OCI-LY7 (cell line): Measurements from ENCODE around the gene ARID5A. TPM values are rescaled to one million over a fixed set of nuclear protein-coding genes. Genes with fewer than 3 reads are reported as not detected.

Experiments used
- BruUV-seq: library from RNA; stranded (reverse); fragments of 400-500 nt; replicated peaks from 2 replicates; lab custom pipeline; 2021; lab: Mats Ljungman, UMichigan
- CTCF ChIA-PET: fragments of 300-600 bp; sonication (Branson Sonifier 250); formaldehyde crosslinking; loops from one replicate; lab custom pipeline; 2022; ENCODE audit warnings: antibody characterized with exemption; ENCODE audit not compliant: unreplicated experiment; lab: Charles Lee
- POLR2A ChIA-PET: fragments of 300-600 bp; sonication (Branson Sonifier 250); formaldehyde crosslinking; loops from one replicate; lab custom pipeline; 2022; ENCODE audit warnings: antibody characterized with exemption; lab: Charles Lee
- DNase-seq: peaks from one replicate; pipeline ENCODE4 v3.0.0-alpha.2; 2015; ENCODE audit warnings: low spot score
- H2AFZ ChIP-seq: fragments of 200-600 bp; sonication (generic), shearing (Covaris generic); 2 replicates; pipeline ENCODE4 v1.6.1; 2014; ENCODE audit warnings: mild to moderate bottlenecking, antibody characterized with exemption, low read length, moderate library complexity
- H3K27ac ChIP-seq: fragments of 200-600 bp; sonication (generic); 2 replicates; pipeline ENCODE4 v1.5.1; 2014; ENCODE audit warnings: mixed run types, low read depth, mild to moderate bottlenecking, moderate library complexity, low read length, inconsistent platforms; ENCODE audit not compliant: poor library complexity, severe bottlenecking
- H3K36me3 ChIP-seq: fragments of 200-600 bp; sonication (generic); 2 replicates; pipeline ENCODE4 v1.6.1; 2014; ENCODE audit warnings: mild to moderate bottlenecking, antibody characterized with exemption, low read length, moderate library complexity, mixed read lengths; ENCODE audit not compliant: insufficient read depth
- H3K4me1 ChIP-seq: fragments of 200-600 bp; sonication (generic); 2 replicates; pipeline ENCODE4 v1.5.1; 2014; ENCODE audit warnings: mild to moderate bottlenecking, low read length; ENCODE audit not compliant: insufficient read depth, poor library complexity, severe bottlenecking
- H3K4me2 ChIP-seq: fragments of 200-600 bp; sonication (generic); 2 replicates; pipeline ENCODE4 v1.6.1; 2014; ENCODE audit warnings: mild to moderate bottlenecking, low read length
- H3K4me3 ChIP-seq: fragments of 200-600 bp; sonication (generic); 2 replicates; pipeline ENCODE4 v1.5.1; 2014; ENCODE audit warnings: mild to moderate bottlenecking, low read depth, low read length; ENCODE audit not compliant: poor library complexity, severe bottlenecking
- H3K79me2 ChIP-seq: fragments of 200-600 bp; sonication (generic); 2 replicates; pipeline ENCODE4 v1.6.1; 2016; ENCODE audit warnings: low read depth, mild to moderate bottlenecking, low read length, moderate library complexity, mixed read lengths; ENCODE audit not compliant: insufficient read depth
- H3K9me2 ChIP-seq: fragments of 200-600 bp; sonication (generic); 2 replicates; pipeline ENCODE4 v1.6.1; 2016; ENCODE audit warnings: mild to moderate bottlenecking, low read length, mixed read lengths; ENCODE audit not compliant: insufficient read depth
- H3K9me3 ChIP-seq: fragments of 200-600 bp; sonication (generic); 2 replicates; pipeline ENCODE4 v1.6.1; 2014; ENCODE audit warnings: mild to moderate bottlenecking, mixed run types, low read length, mixed read lengths
- H4K20me1 ChIP-seq: fragments of 200-600 bp; sonication (generic); 2 replicates; pipeline ENCODE4 v1.6.1; 2014; ENCODE audit warnings: mild to moderate bottlenecking, antibody characterized with exemption, low read length, moderate library complexity, mixed read lengths; ENCODE audit not compliant: insufficient read depth
- EZH2phosphoT487 ChIP-seq: fragments of 200-600 bp; sonication (generic); IDR thresholded peaks from 2 replicates; pipeline ENCODE4 v1.6.1; 2018; ENCODE audit warnings: low read depth, borderline replicate concordance, mild to moderate bottlenecking, mixed run types, antibody characterized with exemption, low read length, moderate library complexity, mixed read lengths
- intact Hi-C: fragments of 100-400 bp; cut with micrococcal nuclease; formaldehyde crosslinking; loops from one replicate; pipeline ENCODE4 v1.10.0; 2022; ENCODE audit not compliant: unreplicated experiment
- total RNA-seq, 2 experiments: library from RNA; depleted of rRNA in 1 of 2; stranded (reverse); fragments of >200 nt in 1 of 2; shearing (Covaris generic) in 1 of 2; gene quantifications; 2 replicates each; pipeline ENCODE4 v1.2.3, GENCODE V29; 2014 to 2022
- TF ChIP-seq, protein P1 (sequence below): fragments of 200-600 bp; sonication (generic); conservative IDR thresholded peaks from 2 replicates; pipeline ENCODE4 v1.5.1; 2014; ENCODE audit warnings: mild to moderate bottlenecking, antibody characterized with exemption, low read length, moderate library complexity, mixed read lengths

The ARID5A gene
- total RNA-seq, 2 experiments from 2014 or later: 4.4 to 6.0 TPM

DNA sequence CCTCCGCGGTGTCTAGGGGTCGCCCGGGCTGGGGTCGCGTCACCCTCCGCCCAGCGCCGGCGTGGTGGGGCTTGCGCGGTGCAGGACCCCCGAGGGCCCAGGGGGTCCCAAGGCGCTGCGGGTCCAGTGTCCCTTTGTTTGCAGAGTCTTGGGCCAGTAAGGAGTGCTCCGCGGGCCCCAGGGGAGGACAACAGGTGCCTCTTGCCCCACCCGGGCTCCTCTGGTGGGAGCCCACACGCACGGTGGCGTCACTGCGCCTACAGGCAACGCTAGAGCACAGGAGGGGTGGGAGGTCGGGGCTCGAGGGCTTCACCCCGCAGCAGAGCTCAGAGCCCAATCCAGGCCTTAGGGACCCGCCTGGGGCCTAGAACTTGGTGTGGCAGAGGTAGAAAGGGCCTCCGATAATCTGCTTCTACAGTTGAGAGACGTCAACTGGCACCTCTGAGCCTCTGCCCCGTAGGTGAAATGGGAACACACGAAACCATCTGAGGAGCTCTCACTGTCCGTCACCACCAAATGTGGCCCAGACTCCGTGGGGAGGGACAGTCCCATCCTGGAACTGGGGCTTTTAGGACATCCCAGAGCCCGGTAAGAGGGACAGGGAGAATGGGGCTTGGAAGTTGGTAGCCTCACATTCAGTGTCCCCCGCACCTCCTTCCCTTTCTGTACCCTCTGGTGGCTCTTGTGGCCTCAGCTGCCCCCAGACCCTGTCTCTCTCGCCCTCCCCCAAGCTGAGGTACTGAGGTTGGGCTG, 1.4 kb downstream of the ARID5A start:
- no TSS peak for BruUV-seq
- no peak for DNase-seq
- H3K9me3 ChIP-seq: no peaks in the 10 kb centered on the region
- intact Hi-C loops: loop anchor here (2.0 kb wide), 1 partner anchor 203 kb away; the partner anchor contains the start of gene LMAN2L
- H3K9me2 ChIP-seq: no peaks in the 10 kb centered on the region
- H4K20me1 ChIP-seq: peaks cover 6% of the 10 kb centered on the region; the same call in 1 of the 2 replicates
- no peak for TF ChIP-seq EZH2phosphoT487
- TF ChIP-seq, protein P1, sequence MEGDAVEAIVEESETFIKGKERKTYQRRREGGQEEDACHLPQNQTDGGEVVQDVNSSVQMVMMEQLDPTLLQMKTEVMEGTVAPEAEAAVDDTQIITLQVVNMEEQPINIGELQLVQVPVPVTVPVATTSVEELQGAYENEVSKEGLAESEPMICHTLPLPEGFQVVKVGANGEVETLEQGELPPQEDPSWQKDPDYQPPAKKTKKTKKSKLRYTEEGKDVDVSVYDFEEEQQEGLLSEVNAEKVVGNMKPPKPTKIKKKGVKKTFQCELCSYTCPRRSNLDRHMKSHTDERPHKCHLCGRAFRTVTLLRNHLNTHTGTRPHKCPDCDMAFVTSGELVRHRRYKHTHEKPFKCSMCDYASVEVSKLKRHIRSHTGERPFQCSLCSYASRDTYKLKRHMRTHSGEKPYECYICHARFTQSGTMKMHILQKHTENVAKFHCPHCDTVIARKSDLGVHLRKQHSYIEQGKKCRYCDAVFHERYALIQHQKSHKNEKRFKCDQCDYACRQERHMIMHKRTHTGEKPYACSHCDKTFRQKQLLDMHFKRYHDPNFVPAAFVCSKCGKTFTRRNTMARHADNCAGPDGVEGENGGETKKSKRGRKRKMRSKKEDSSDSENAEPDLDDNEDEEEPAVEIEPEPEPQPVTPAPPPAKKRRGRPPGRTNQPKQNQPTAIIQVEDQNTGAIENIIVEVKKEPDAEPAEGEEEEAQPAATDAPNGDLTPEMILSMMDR: no peak
- ChIA-PET CTCF (interaction anchor here (0.6 kb wide), 1 partner anchor 202 kb away, joined by 7 read pairs; the partner anchor contains the start of gene NCAPH), POLR2A (no interaction called here)
- peak overlapping the region; percentile 76 for H3K4me2 ChIP-seq
- peaks cover 13% of the 10 kb centered on the region for H3K4me1 ChIP-seq
- no peak overlapping the region for H3K27ac ChIP-seq
- H3K4me3 ChIP-seq: peak overlapping the region; percentile 76
- H3K36me3 ChIP-seq: no peaks in the 10 kb centered on the region
- no peak overlapping the region for H2AFZ ChIP-seq
- H3K79me2 ChIP-seq: no peaks in the 10 kb centered on the region

DNA sequence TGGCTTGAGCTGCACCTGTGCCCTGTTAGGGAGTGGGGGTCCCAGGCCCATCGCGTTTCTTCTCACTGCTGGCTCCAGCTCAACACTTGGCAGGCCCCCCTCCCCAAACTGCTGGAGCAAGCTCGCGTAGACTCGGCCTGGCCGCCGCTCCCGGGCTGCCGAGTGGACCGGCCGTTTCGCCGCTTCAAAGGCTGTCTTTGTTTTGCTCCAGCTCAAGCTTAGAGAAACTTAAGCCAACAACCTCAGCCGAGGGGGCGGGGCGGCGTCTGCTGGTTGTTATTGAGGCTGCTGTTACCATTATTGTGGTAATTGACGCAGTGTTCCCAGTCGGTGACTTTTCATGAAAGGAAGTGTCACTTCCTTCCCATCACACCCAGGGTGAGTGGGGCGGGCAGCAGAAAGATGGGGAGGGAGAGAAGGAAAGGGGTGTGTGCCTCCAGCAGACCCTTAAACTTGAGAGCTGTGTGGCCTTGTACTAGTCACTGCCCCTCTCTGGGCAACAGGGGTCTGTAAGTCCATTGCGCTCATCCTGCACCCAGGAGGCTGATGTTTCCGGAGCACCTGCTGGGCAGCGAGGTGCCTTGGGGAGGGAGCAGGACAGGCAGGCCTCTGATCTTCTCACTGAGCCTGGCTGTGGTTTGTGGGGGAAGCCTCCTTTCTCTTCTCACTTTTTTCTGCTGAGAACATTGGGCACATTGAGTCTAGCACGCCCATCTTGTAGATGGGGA, 2.1 kb downstream of the ARID5A start:
- no TSS peak for BruUV-seq
- ChIA-PET CTCF (interaction anchor here (0.6 kb wide), 1 partner anchor 203 kb away, joined by 7 read pairs; the partner anchor contains the start of gene NCAPH), POLR2A (no interaction called here)
- H3K27ac ChIP-seq: no peak overlapping the region
- H3K36me3 ChIP-seq: no peaks in the 10 kb centered on the region
- H3K79me2 ChIP-seq: no peaks in the 10 kb centered on the region
- H3K4me3 ChIP-seq: no peak overlapping the region
- no peak for DNase-seq
- H3K4me2 ChIP-seq: no peak overlapping the region
- H3K9me3 ChIP-seq: no peaks in the 10 kb centered on the region
- intact Hi-C loops: no loop called here
- no peaks in the 10 kb centered on the region for H3K9me2 ChIP-seq
- peaks cover 6% of the 10 kb centered on the region; the same call in 1 of the 2 replicates for H4K20me1 ChIP-seq
- H2AFZ ChIP-seq: no peak overlapping the region
- TF ChIP-seq, protein P1: no peak
- no peak for TF ChIP-seq EZH2phosphoT487
- peaks cover 13% of the 10 kb centered on the region for H3K4me1 ChIP-seq
